DOHH2 (cell line): ENCODE measurements around the gene KIF16B.

Source experiments
- H3F3A ChIP-seq: fragments of 200-600 bp; sonication (generic), shearing (Covaris generic); 2 replicates; pipeline ENCODE4 v1.6.0; 2016; ENCODE audit warnings: antibody characterized with exemption, mild to moderate bottlenecking; ENCODE audit not compliant: control insufficient read depth, insufficient read depth
- H3K27ac ChIP-seq: fragments of 200-600 bp; sonication (generic); 2 replicates; pipeline ENCODE4 v1.5.1; 2014; ENCODE audit warnings: low read depth, mild to moderate bottlenecking, low read length, moderate library complexity
- H3K27me3 ChIP-seq: fragments of 200-600 bp; sonication (generic); 2 replicates; pipeline ENCODE4 v1.6.1; 2014; ENCODE audit warnings: mild to moderate bottlenecking, low read length, mixed read lengths; ENCODE audit not compliant: control insufficient read depth
- H3K36me3 ChIP-seq: fragments of 200-600 bp; sonication (generic); 2 replicates; pipeline ENCODE4 v1.6.1; 2014; ENCODE audit warnings: mild to moderate bottlenecking, low read length, moderate library complexity, mixed read lengths; ENCODE audit not compliant: control insufficient read depth
- H3K4me1 ChIP-seq: fragments of 200-600 bp; sonication (generic); 2 replicates; pipeline ENCODE4 v1.6.1; 2014; ENCODE audit warnings: mild to moderate bottlenecking, low read length, mixed read lengths; ENCODE audit not compliant: control insufficient read depth
- H3K4me2 ChIP-seq: fragments of 200-600 bp; sonication (generic); 2 replicates; pipeline ENCODE4 v1.6.0; 2014; ENCODE audit warnings: mild to moderate bottlenecking, low read length, moderate library complexity
- H3K4me3 ChIP-seq: fragments of 200-600 bp; sonication (generic); 2 replicates; pipeline ENCODE4 v1.5.1; 2014; ENCODE audit warnings: mild to moderate bottlenecking, low read length, mixed read lengths
- H3K79me2 ChIP-seq: fragments of 200-600 bp; sonication (generic); 2 replicates; pipeline ENCODE4 v1.6.1; 2014; ENCODE audit warnings: mild to moderate bottlenecking, low read length, mixed read lengths; ENCODE audit not compliant: control insufficient read depth
- H3K9me2 ChIP-seq: fragments of 200-600 bp; sonication (generic); replicated peaks from 2 replicates; pipeline ENCODE4 v1.6.1; 2014; ENCODE audit warnings: mild to moderate bottlenecking, low read length, mixed read lengths; ENCODE audit not compliant: control insufficient read depth
- H3K9me3 ChIP-seq: fragments of 200-600 bp; sonication (generic); 2 replicates; pipeline ENCODE4 v1.6.1; 2014; ENCODE audit warnings: antibody characterized with exemption, low read length, mixed read lengths; ENCODE audit not compliant: control insufficient read depth, insufficient read depth
- H4K20me1 ChIP-seq: fragments of 200-600 bp; sonication (generic); 2 replicates; pipeline ENCODE4 v1.6.0; 2014; ENCODE audit warnings: low read depth, mild to moderate bottlenecking, antibody characterized with exemption, low read length, moderate library complexity; ENCODE audit not compliant: control insufficient read depth, insufficient read depth
- EZH2phosphoT487 ChIP-seq: fragments of 200-600 bp; sonication (generic); IDR thresholded peaks from 2 replicates; pipeline ENCODE4 v1.6.1; 2017; ENCODE audit warnings: borderline replicate concordance, mild to moderate bottlenecking, antibody characterized with exemption, low read length, moderate library complexity, mixed read lengths
- TF ChIP-seq, protein P1 (sequence below): fragments of 200-600 bp; sonication (generic); IDR thresholded peaks from one replicate; pipeline ENCODE4 v1.5.1; 2014; ENCODE audit warnings: antibody characterized with exemption, mild to moderate bottlenecking, low read depth, low read length; ENCODE audit not compliant: poor library complexity, severe bottlenecking

Gene KIF16B

DNA sequence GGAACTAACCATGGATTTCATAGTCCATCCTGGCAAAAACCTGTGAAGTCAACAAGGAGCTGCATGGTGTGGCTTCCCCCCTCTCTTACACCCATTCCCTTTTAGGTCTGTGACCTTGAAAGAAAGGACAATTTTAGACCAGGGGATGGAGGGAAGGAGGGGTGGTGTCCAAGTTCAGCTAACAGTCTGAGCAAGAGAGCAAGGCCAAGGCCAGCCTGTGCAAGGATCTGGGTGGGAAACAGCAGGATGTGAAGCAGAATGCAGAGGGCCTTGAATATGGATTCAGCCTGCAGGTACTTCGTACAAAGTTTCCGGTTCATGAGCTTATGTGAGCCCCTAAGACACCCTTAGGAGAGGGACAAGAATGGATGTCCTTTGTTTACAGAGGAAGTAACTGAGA, 293.0 kb downstream of the KIF16B start:
- H3K27ac ChIP-seq, result no peak overlapping the region
- no peak overlapping the region for H3K4me3 ChIP-seq
- H3K4me1 ChIP-seq, result no peaks in the 10 kb centered on the region
- TF ChIP-seq, protein P1, sequence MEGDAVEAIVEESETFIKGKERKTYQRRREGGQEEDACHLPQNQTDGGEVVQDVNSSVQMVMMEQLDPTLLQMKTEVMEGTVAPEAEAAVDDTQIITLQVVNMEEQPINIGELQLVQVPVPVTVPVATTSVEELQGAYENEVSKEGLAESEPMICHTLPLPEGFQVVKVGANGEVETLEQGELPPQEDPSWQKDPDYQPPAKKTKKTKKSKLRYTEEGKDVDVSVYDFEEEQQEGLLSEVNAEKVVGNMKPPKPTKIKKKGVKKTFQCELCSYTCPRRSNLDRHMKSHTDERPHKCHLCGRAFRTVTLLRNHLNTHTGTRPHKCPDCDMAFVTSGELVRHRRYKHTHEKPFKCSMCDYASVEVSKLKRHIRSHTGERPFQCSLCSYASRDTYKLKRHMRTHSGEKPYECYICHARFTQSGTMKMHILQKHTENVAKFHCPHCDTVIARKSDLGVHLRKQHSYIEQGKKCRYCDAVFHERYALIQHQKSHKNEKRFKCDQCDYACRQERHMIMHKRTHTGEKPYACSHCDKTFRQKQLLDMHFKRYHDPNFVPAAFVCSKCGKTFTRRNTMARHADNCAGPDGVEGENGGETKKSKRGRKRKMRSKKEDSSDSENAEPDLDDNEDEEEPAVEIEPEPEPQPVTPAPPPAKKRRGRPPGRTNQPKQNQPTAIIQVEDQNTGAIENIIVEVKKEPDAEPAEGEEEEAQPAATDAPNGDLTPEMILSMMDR, result no peak
- no peak for TF ChIP-seq EZH2phosphoT487
- H3K9me2 ChIP-seq, result no peaks in the 10 kb centered on the region; the same call in 1 of the 2 replicates
- H3F3A ChIP-seq, result no peaks in the 10 kb centered on the region
- no peak overlapping the region for H3K4me2 ChIP-seq
- no peaks in the 10 kb centered on the region for H3K36me3 ChIP-seq
- H4K20me1 ChIP-seq, result no peaks in the 10 kb centered on the region
- H3K27me3 ChIP-seq, result no peaks in the 10 kb centered on the region
- H3K9me3 ChIP-seq, result no peaks in the 10 kb centered on the region
- H3K79me2 ChIP-seq, result no peaks in the 10 kb centered on the region

DNA sequence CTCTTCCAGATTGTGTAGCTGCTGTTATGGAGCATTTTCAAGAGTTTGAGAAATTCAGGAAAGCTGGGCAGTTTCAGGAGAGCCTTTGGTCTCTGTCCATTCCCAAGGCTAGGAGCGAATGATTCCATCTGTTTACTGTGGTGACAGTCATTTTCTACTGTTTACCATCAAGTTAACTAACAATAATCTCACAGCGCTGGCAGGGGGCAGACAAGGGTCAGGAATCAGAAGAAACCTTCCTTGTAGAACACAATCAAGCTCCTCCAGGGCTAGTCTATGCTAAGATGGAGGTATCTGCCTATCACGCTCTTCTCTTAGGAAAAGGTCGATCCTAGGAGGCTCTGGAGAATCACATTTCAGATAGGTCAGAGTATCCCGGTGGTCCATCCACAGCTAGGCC, 293.9 kb downstream of the KIF16B start:
- Histone ChIP-seq H3K4me2 (no peak overlapping the region), H3K36me3 (no peaks in the 10 kb centered on the region), H3F3A (no peaks in the 10 kb centered on the region), H3K27ac (no peak overlapping the region), H3K9me3 (no peaks in the 10 kb centered on the region), H3K27me3 (no peaks in the 10 kb centered on the region), H3K9me2 (no peaks in the 10 kb centered on the region; the same call in 1 of the 2 replicates), H3K4me1 (no peaks in the 10 kb centered on the region), H4K20me1 (no peaks in the 10 kb centered on the region), H3K79me2 (no peaks in the 10 kb centered on the region), H3K4me3 (no peak overlapping the region)
- no peak for TF ChIP-seq EZH2phosphoT487
- TF ChIP-seq, protein P1, result no peak

DNA sequence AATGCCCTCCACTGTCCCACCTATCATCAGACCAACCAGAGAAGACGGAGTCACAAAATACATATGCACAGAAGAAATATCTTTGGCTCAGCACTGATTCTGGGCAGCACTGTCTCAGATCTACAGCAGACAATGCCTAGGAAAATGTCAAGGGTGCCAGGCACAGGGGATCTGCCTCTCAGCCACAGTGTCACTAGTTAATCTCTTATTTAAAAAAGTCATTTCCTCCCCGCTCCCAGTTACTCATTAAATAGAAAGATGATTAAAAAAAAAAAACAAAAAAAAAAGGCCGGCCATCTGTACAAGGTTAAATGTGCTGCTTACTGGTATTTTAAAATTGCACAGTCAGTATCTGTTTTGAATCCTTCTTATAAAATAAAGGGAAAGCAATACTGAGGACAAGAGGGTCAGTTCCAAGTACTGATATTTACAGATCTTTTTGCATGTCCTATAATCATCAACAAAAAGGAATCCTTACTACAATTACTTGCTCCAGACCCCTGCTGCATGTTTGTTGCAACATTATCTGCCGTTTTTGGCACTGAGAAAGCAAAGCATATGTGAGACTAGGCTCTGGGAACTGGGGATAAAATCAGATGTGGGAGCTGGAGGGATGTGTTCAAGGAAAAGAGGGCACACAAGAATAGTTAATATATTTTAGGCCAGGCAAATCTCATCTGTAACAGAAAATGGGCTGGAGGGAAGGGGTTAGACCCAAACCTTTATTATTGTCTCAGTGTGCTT, 299.3 kb downstream of the KIF16B start:
- H3K4me2 ChIP-seq, result no peak overlapping the region
- H3K9me3 ChIP-seq, result no peaks in the 10 kb centered on the region
- H3K27me3 ChIP-seq, result no peaks in the 10 kb centered on the region
- no peak overlapping the region for H3K27ac ChIP-seq
- H3K9me2 ChIP-seq, result no peaks in the 10 kb centered on the region
- no peaks in the 10 kb centered on the region for H3K4me1 ChIP-seq
- no peaks in the 10 kb centered on the region for H3K79me2 ChIP-seq
- H3F3A ChIP-seq, result no peaks in the 10 kb centered on the region
- no peak overlapping the region for H3K4me3 ChIP-seq
- TF ChIP-seq, protein P1, result no peak
- TF ChIP-seq EZH2phosphoT487, result no peak
- no peaks in the 10 kb centered on the region for H3K36me3 ChIP-seq
- no peaks in the 10 kb centered on the region for H4K20me1 ChIP-seq
